Loucy (cell line): Measurements from ENCODE around the gene STEAP4.

Experiments
- H2AFZ ChIP-seq: fragments of 200-600 bp; sonication (generic); 2 replicates; pipeline ENCODE4 v1.6.0; 2016; ENCODE audit warnings: antibody characterized with exemption, mild to moderate bottlenecking, low read length, moderate library complexity
- H3F3A ChIP-seq: fragments of 200-600 bp; 2 replicates; pipeline ENCODE4 v1.6.0; 2016; ENCODE audit warnings: antibody characterized with exemption, low read depth, mild to moderate bottlenecking
- H3K27me3 ChIP-seq: fragments of 200-600 bp; sonication (generic); 2 replicates; pipeline ENCODE4 v1.6.1; 2014; ENCODE audit warnings: low read length, mild to moderate bottlenecking; ENCODE audit not compliant: insufficient read depth, poor library complexity, severe bottlenecking
- H3K36me3 ChIP-seq: fragments of 200-600 bp; sonication (generic); 2 replicates; pipeline ENCODE4 v1.6.1; 2016; ENCODE audit warnings: low read length; ENCODE audit not compliant: insufficient read depth
- H3K4me1 ChIP-seq: fragments of 200-600 bp; sonication (generic); 2 replicates; pipeline ENCODE4 v1.5.1; 2014; ENCODE audit warnings: low read length, mild to moderate bottlenecking; ENCODE audit not compliant: insufficient read depth, poor library complexity, severe bottlenecking
- H3K4me2 ChIP-seq: fragments of 200-600 bp; sonication (generic); 2 replicates; pipeline ENCODE4 v1.6.0; 2014; ENCODE audit warnings: antibody characterized with exemption, low read length, low read depth, mild to moderate bottlenecking; ENCODE audit not compliant: poor library complexity, severe bottlenecking
- H3K4me3 ChIP-seq: fragments of 200-600 bp; sonication (generic); 2 replicates; pipeline ENCODE4 v1.5.1; 2014; ENCODE audit warnings: low read length, mild to moderate bottlenecking, mixed read lengths; ENCODE audit not compliant: poor library complexity, severe bottlenecking
- H3K79me2 ChIP-seq: fragments of 200-600 bp; sonication (generic); 2 replicates; pipeline ENCODE4 v1.6.1; 2014; ENCODE audit warnings: low read length; ENCODE audit not compliant: insufficient read depth
- H3K9ac ChIP-seq: fragments of 200-600 bp; sonication (generic); 2 replicates; pipeline ENCODE4 v1.6.0; 2014; ENCODE audit warnings: mild to moderate bottlenecking, low read depth, low read length, moderate library complexity; ENCODE audit not compliant: poor library complexity, severe bottlenecking
- H3K9me2 ChIP-seq: fragments of 200-600 bp; sonication (generic); replicated peaks from 2 replicates; pipeline ENCODE4 v1.6.1; 2016; ENCODE audit warnings: low read depth, low read length, mixed read lengths
- H3K9me3 ChIP-seq: fragments of 200-600 bp; sonication (generic); 2 replicates; pipeline ENCODE4 v1.6.1; 2014; ENCODE audit warnings: mild to moderate bottlenecking, antibody characterized with exemption, low read length, low read depth; ENCODE audit not compliant: insufficient read depth
- H4K20me1 ChIP-seq: fragments of 200-600 bp; sonication (generic); 2 replicates; pipeline ENCODE4 v1.6.0; 2014; ENCODE audit warnings: antibody characterized with exemption, low read length, mild to moderate bottlenecking; ENCODE audit not compliant: insufficient read depth, poor library complexity, severe bottlenecking
- EZH2phosphoT487 ChIP-seq: fragments of 200-600 bp; IDR thresholded peaks from 2 replicates; pipeline ENCODE4 v1.6.1; 2018; ENCODE audit warnings: antibody characterized with exemption, mild to moderate bottlenecking, moderate library complexity, borderline replicate concordance
- TF ChIP-seq, protein P1 (sequence below): fragments of 200-600 bp; sonication (generic); conservative IDR thresholded peaks from 2 replicates; pipeline ENCODE4 v1.5.1; 2014; ENCODE audit warnings: mild to moderate bottlenecking, antibody characterized with exemption, low read length

STEAP4 gene

DNA sequence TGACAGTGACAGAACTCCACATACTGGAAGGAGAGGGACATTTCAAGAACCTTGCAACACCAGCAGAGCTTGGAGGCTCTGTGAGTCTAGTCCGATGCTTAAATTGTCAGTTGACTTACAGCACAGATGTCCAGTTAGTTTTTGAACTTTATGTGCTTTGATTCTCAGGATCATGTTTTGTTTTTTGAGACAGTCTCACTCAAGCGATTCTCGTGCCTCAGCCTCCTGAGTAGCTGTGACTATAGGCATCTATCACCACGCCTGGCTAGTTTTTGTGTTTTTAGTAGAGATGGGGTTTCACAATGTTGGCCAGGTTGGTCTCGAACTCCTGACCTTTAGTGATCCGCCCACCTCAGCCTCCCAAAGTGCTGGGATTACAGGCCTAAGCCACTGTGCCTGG is 31.8 kb upstream of the STEAP4 start:
- Histone ChIP-seq H3K4me2 (no peak overlapping the region), H3F3A (no peaks in the 10 kb centered on the region), H2AFZ (no peak overlapping the region), H3K79me2 (no peaks in the 10 kb centered on the region), H3K27me3 (no peaks in the 10 kb centered on the region), H3K4me1 (no peaks in the 10 kb centered on the region), H3K9me2 (no peaks in the 10 kb centered on the region), H4K20me1 (no peaks in the 10 kb centered on the region), H3K4me3 (no peak overlapping the region), H3K36me3 (no peaks in the 10 kb centered on the region), H3K9me3 (no peaks in the 10 kb centered on the region), H3K9ac (no peak overlapping the region)
- TF ChIP-seq EZH2phosphoT487, result no peak
- TF ChIP-seq, protein P1, sequence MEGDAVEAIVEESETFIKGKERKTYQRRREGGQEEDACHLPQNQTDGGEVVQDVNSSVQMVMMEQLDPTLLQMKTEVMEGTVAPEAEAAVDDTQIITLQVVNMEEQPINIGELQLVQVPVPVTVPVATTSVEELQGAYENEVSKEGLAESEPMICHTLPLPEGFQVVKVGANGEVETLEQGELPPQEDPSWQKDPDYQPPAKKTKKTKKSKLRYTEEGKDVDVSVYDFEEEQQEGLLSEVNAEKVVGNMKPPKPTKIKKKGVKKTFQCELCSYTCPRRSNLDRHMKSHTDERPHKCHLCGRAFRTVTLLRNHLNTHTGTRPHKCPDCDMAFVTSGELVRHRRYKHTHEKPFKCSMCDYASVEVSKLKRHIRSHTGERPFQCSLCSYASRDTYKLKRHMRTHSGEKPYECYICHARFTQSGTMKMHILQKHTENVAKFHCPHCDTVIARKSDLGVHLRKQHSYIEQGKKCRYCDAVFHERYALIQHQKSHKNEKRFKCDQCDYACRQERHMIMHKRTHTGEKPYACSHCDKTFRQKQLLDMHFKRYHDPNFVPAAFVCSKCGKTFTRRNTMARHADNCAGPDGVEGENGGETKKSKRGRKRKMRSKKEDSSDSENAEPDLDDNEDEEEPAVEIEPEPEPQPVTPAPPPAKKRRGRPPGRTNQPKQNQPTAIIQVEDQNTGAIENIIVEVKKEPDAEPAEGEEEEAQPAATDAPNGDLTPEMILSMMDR, result no peak

DNA sequence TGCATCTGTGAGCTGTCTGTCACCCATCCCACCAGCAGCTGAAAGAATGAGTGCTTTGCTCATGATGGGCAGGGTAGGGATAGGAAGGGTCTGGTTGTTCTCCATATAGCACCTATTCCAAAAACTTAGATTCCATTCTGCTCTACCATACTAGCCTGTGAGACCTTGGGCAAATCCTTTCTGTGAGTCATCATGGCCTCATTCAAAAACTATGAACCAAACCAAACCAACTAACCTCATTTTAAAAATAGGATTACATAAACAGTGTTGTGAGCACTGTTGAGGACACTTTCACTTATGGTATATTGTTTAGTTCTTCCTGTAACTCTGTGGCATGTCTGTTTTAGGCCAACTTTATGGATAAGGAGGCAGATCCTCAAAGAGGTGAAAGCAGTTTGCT is 30.9 kb upstream of the STEAP4 start:
- H3K79me2 ChIP-seq, result no peaks in the 10 kb centered on the region
- no peaks in the 10 kb centered on the region for H3K27me3 ChIP-seq
- no peaks in the 10 kb centered on the region for H3K36me3 ChIP-seq
- H3K4me1 ChIP-seq, result no peaks in the 10 kb centered on the region
- H4K20me1 ChIP-seq, result no peaks in the 10 kb centered on the region
- H3K9ac ChIP-seq, result no peak overlapping the region
- no peak overlapping the region for H3K4me3 ChIP-seq
- H2AFZ ChIP-seq, result no peak overlapping the region
- no peaks in the 10 kb centered on the region for H3K9me3 ChIP-seq
- no peak for TF ChIP-seq EZH2phosphoT487
- TF ChIP-seq, protein P1, result no peak
- no peak overlapping the region for H3K4me2 ChIP-seq
- H3F3A ChIP-seq, result no peaks in the 10 kb centered on the region
- no peaks in the 10 kb centered on the region for H3K9me2 ChIP-seq

DNA sequence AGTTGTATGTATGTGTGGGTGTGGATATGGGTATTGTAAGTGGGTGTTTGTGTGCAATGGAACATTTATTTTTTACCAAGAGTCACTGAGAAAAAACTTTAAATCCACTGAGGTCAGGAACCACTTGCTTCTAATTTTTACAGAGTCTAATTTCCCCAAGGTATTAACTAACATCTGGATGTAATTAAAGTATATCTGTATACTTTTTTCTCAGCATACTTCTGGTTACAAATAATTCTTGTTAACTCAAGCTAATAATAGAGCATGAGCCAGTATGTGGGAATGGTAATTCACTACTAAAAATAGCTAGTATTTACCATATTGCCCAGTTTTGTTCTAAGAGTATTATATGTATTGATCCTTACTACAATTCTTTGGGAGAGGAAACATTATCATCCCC is 24.6 kb upstream of the STEAP4 start:
- H3K27me3 ChIP-seq, result no peaks in the 10 kb centered on the region
- H3K9me3 ChIP-seq, result no peaks in the 10 kb centered on the region
- no peaks in the 10 kb centered on the region for H3K79me2 ChIP-seq
- H3K4me1 ChIP-seq, result no peaks in the 10 kb centered on the region
- TF ChIP-seq, protein P1, result no peak
- no peak for TF ChIP-seq EZH2phosphoT487
- H3F3A ChIP-seq, result no peaks in the 10 kb centered on the region
- no peaks in the 10 kb centered on the region for H3K36me3 ChIP-seq
- no peak overlapping the region for H3K4me2 ChIP-seq
- no peak overlapping the region for H3K4me3 ChIP-seq
- H4K20me1 ChIP-seq, result no peaks in the 10 kb centered on the region
- H2AFZ ChIP-seq, result no peak overlapping the region
- no peak overlapping the region for H3K9ac ChIP-seq
- no peaks in the 10 kb centered on the region for H3K9me2 ChIP-seq
